Nephron (organoid): ENCODE results near the gene TDRD9.

Experiments used
- H3K27ac Mint-ChIP-seq, 3 experiments: 2 replicates each; pipeline ENCODE4 v1.8.0; 2020; ENCODE audit warnings: mixed read lengths in 3 of 3, mild to moderate bottlenecking in 2 of 3, moderate library complexity in 1 of 3
- H3K27me3 Mint-ChIP-seq: 2 replicates; pipeline ENCODE4 v1.8.0; 2021; ENCODE audit warnings: low read depth, mild to moderate bottlenecking, moderate library complexity, mixed read lengths
- H3K36me3 Mint-ChIP-seq: 2 replicates; pipeline ENCODE4 v1.8.0; 2020; ENCODE audit warnings: low read depth, mixed read lengths
- H3K4me1 Mint-ChIP-seq: 2 replicates; pipeline ENCODE4 v1.8.0; 2020; ENCODE audit warnings: mixed read lengths
- H3K4me3 Mint-ChIP-seq, 3 experiments: 2 replicates each; pipeline ENCODE4 v1.8.0; 2020; ENCODE audit warnings: mild to moderate bottlenecking in 3 of 3, mixed read lengths in 3 of 3, moderate library complexity in 2 of 3
- H3K9me3 Mint-ChIP-seq: 2 replicates; pipeline ENCODE4 v1.8.0; 2020; ENCODE audit warnings: mixed read lengths
- TF ChIP-seq, protein P1 (sequence below), 3 experiments: fragments of 200-600 bp; sonication (generic); IDR thresholded peaks; one replicate each; pipeline ENCODE4 v1.5.0; 2021; ENCODE audit warnings: antibody characterized with exemption in 3 of 3; ENCODE audit not compliant: unreplicated experiment in 3 of 3

Gene TDRD9

DNA sequence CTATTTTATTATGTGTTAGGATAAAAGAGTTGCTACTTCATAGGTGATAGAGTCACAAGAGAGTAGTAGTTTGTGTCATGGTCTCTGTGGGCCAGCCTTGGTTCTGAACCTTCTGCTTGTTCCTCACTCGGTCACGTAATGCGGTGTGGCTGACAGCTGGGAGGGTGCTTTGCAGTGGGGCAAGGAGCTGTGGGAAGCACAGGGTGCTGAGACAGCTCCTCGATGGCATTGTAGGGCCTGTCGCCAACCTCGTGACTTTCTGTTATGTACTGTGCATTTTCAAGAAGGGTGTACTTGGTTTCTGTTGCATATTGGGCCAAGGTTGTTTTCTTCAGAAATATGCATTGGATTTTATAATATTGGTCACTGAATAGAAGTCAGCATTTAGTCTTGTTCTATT is 75.4 kb downstream of the TDRD9 start:
- no peak overlapping the region for H3K4me3 Mint-ChIP-seq

DNA sequence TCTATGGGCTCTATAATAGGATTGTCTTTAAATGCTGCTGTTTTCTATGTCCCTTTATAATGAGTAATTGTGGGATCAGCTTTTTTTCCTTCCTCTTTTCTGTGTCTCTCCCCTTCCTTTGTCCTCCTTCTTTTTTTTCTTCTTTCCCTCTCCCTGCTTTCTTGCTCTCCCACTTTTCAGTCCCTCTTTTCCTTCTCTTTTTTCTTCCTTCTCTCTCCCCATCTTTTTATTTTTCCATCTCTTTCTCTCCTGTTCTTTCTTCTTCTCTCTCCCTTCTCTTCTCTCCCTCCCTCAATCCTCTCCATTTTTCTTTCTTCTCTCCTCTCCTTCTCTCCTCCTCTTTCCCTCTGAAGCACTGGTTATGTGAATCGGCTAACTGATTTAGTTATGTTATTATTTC is 76.6 kb downstream of the TDRD9 start:
- TF ChIP-seq, protein P1, sequence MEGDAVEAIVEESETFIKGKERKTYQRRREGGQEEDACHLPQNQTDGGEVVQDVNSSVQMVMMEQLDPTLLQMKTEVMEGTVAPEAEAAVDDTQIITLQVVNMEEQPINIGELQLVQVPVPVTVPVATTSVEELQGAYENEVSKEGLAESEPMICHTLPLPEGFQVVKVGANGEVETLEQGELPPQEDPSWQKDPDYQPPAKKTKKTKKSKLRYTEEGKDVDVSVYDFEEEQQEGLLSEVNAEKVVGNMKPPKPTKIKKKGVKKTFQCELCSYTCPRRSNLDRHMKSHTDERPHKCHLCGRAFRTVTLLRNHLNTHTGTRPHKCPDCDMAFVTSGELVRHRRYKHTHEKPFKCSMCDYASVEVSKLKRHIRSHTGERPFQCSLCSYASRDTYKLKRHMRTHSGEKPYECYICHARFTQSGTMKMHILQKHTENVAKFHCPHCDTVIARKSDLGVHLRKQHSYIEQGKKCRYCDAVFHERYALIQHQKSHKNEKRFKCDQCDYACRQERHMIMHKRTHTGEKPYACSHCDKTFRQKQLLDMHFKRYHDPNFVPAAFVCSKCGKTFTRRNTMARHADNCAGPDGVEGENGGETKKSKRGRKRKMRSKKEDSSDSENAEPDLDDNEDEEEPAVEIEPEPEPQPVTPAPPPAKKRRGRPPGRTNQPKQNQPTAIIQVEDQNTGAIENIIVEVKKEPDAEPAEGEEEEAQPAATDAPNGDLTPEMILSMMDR (IDR thresholded peaks at IDR 0.05; ENCODE audit: unreplicated experiment in 3 of 3) = no peak
- Mint-ChIP-seq H3K4me1 (no peaks in the 10 kb centered on the region), H3K9me3 (no peaks in the 10 kb centered on the region), H3K27me3 (no peaks in the 10 kb centered on the region), H3K4me3 (no peak overlapping the region), H3K36me3 (no peaks in the 10 kb centered on the region), H3K27ac (no peak overlapping the region)

More for the DNA sequence above, 75.4 kb downstream of the TDRD9 start:
- Mint-ChIP-seq H3K4me1 (no peaks in the 10 kb centered on the region), H3K36me3 (no peaks in the 10 kb centered on the region), H3K9me3 (no peaks in the 10 kb centered on the region), H3K27ac (no peak overlapping the region), H3K27me3 (no peaks in the 10 kb centered on the region)
- TF ChIP-seq, protein P1 (IDR thresholded peaks at IDR 0.05; ENCODE audit: unreplicated experiment in 3 of 3) = no peak

DNA sequence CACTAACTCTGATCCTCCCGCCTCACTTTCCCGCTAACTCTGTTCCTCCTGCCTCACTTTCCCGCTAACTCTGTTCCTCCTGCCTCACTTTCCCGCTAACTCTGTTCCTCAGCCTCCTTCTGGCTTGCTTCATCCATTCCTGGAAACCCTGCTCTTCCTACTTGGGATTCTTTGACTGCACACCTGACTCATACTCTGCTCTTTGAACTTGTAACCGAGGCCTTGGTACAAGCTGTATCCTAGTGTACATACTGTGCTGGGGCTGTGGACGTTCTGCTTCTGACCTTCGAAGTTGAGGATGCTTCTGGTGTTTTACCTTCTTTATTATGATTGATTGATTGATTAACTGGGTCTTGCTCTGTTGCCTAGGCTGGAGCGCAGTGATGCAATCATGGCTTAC is 77.2 kb downstream of the TDRD9 start:
- Mint-ChIP-seq H3K4me3 (no peak overlapping the region), H3K36me3 (no peaks in the 10 kb centered on the region), H3K9me3 (no peaks in the 10 kb centered on the region), H3K4me1 (no peaks in the 10 kb centered on the region), H3K27ac (no peak overlapping the region), H3K27me3 (no peaks in the 10 kb centered on the region)
- TF ChIP-seq, protein P1 (IDR thresholded peaks at IDR 0.05; ENCODE audit: unreplicated experiment in 3 of 3) = no peak

DNA sequence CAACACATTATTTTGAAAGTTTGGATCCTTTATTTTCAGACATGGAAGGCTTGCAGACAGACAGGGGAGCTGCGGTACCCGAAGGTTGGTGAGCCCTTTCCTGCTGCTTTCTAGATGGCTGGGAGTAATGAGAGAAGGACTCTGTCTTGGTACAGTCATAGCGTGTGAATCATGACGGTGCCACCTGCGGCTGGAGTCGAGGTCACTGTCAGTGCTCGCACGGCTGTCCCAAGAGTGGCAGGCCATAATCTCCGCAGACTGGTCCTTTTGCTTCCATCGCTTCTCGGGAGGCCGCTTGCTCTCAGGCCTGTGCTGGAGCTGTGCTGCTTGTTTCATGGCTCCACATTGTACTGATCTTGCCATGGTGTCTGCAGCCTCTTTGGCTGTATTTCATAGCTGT is 78.9 kb downstream of the TDRD9 start:
- no peak overlapping the region for H3K27ac Mint-ChIP-seq
- no peak overlapping the region for H3K4me3 Mint-ChIP-seq
- no peaks in the 10 kb centered on the region for H3K27me3 Mint-ChIP-seq
- H3K4me1 Mint-ChIP-seq = no peaks in the 10 kb centered on the region
- TF ChIP-seq, protein P1 (IDR thresholded peaks at IDR 0.05; ENCODE audit: unreplicated experiment in 3 of 3) = no peak
- no peaks in the 10 kb centered on the region for H3K36me3 Mint-ChIP-seq
- no peaks in the 10 kb centered on the region for H3K9me3 Mint-ChIP-seq

DNA sequence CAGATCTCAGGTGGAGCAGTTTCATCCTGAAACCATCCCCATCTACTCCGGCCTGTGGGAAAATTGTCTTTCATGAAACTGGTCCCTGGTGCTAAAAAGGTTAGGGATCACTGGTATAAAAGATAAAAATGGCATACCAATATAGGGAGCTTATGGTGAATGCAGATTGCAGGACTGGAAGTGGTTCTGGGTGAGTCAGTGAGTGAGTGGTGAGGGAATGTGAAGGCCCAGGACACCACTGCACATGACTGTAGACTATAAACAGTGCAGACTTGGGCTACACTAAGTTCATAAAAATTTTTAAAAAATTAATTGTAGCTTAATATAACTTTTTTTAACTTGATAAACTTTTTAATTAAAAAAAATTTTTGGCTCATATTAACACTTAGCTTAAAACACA is 81.0 kb downstream of the TDRD9 start:
- TF ChIP-seq, protein P1 (IDR thresholded peaks at IDR 0.05; ENCODE audit: unreplicated experiment in 3 of 3) = no peak
- H3K4me1 Mint-ChIP-seq = no peaks in the 10 kb centered on the region
- no peaks in the 10 kb centered on the region for H3K36me3 Mint-ChIP-seq

DNA sequence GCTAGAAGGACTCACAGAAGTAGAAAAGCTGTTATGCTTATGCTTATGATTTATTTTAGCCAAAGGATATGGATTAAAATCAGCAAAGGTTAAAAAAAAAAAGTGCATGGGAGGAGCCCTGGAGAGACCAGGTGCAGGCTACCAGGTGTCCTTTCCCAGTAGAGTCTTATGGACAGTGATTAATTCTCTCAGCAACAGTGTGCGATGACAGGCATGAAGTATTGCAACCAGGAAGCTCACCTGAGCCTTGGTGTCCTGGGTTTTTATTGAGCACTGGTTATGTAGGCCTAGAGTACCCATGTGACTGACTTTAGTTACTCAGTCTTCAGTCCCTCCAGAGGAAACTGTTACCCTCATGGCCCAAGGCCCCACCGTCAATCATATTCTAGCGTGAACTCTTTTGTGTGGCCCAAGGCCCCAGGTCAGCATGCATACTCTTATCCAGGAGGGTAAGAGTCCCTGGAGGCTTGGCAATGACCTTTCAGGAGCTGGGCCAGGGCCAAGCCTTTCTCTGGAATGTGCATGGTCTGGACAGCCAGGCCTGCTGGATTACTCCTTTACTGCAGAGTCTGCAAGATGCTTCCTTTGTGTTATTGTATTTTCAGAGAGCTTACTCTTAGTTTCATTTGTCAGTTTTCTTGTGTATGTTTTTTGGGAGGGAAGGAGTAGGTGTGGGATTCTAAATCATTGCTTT is 83.7 kb downstream of the TDRD9 start:
- Mint-ChIP-seq H3K4me3 (no peak overlapping the region), H3K27me3 (no peaks in the 10 kb centered on the region), H3K36me3 (no peaks in the 10 kb centered on the region), H3K27ac (peak overlapping the region in 1 of 3 experiments; percentile 75), H3K9me3 (no peaks in the 10 kb centered on the region), H3K4me1 (peaks cover 6% of the 10 kb centered on the region)
- TF ChIP-seq, protein P1 (IDR thresholded peaks at IDR 0.05; ENCODE audit: unreplicated experiment in 3 of 3) = no peak

More for the DNA sequence above, 81.0 kb downstream of the TDRD9 start:
- H3K27ac Mint-ChIP-seq = no peak overlapping the region
- H3K4me3 Mint-ChIP-seq = no peak overlapping the region
- no peaks in the 10 kb centered on the region for H3K27me3 Mint-ChIP-seq
- no peaks in the 10 kb centered on the region for H3K9me3 Mint-ChIP-seq
